Body of pancreas (tissue), 4 donors: Measurements from ENCODE around the gene GDPD4.

Experiments
- CTCF ChIP-seq, 7 experiments: fragments of 450-650 bp in 4 of 7; fragments of 200-600 bp in 3 of 7; sonication (generic) in 3 of 7; IDR thresholded peaks; one replicate each; pipeline ENCODE4 v1.5.1; 2016 to 2019; ENCODE audit warnings: antibody characterized with exemption in 7 of 7
- POLR2A ChIP-seq, 3 donors: fragments of 450-650 bp; IDR thresholded peaks; one replicate each; pipeline ENCODE4 v1.6.1; 2016; ENCODE audit warnings: antibody characterized with exemption in 3 of 3, mild to moderate bottlenecking in 2 of 3

DNA sequence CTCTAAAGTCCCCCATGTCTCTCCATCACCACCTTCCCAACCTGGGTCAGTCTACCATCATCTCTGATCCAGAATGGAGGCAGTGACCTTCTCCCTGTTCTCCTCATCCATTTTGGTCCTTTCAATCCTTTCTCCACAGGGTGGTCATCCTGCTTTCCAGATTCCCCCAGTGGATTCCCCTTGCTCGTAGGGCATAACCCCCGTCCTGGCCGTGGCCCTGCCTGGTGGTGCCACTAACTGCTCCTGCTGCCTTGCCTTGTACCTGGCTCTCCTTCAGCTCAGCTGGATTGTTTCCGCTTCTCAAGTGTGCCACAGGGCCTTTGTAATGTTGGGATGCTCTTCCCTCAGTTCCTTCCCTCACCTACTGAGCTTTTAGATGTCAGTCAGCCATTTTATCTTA, 91.8 kb downstream of the GDPD4 start:
- TF ChIP-seq POLR2A (IDR thresholded peaks at IDR 0.05), result no peak
- no peak for TF ChIP-seq CTCF (IDR thresholded peaks at IDR 0.05)
